Measurements from ENCODE around the gene XXYLT1.
A peak's percentile ranks its signal among the peaks of the same experiment; 100 is the strongest.
"Not testable (repeated sequence)": the region's sequence is repeated elsewhere in the genome, so short reads cannot be mapped to it uniquely, and the experiment has no call there.

Gene XXYLT1

GRCh38 chr3:195054311-195054710 lies 216.6 kb downstream of the XXYLT1 start:
- Histone ChIP-seq H3K27me3 (ENCODE audit: insufficient read depth, poor library complexity, severe bottlenecking) (no peaks in the 10 kb centered on the region), H3K4me3 (ENCODE audit: severe bottlenecking) (no peak overlapping the region), H3K9me3 (ENCODE audit: severe bottlenecking) (no peaks in the 10 kb centered on the region), H3K4me1 (ENCODE audit: insufficient read depth, poor library complexity, severe bottlenecking) (no peaks in the 10 kb centered on the region), H3K27ac (ENCODE audit: poor library complexity, severe bottlenecking) (no peak overlapping the region), H3K36me3 (ENCODE audit: low read depth) (no peaks in the 10 kb centered on the region)
- ATAC-seq (ENCODE audit: low read depth) (no peak), DNase-seq (ENCODE audit: low spot score) (peak; percentile 19)
- TF ChIP-seq CTCF (IDR thresholded peaks at IDR 0.05; ENCODE audit: poor library complexity, severe bottlenecking) = no peak

DNA sequence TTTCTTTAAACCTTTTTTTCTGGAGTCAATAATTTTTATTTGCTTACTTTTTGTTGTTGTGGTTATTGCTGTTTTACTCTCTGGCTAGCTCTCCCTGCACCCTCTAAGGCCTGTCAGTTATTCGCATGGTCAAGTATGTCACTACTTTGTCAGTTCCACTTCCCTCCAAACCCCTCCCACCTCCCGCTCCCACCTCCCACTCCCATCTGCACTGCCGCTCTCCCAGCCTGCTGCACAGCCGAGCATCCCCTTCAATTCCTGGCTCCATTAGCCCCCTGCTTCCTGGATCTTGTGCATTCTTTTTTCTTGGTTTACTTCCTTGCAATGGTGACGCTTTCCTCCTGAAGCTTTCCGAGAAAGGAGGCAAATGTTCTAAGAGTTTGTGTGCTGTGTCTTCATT lies 218.0 kb downstream of the XXYLT1 start:
- H3K9me3 ChIP-seq (ENCODE audit: severe bottlenecking) = no peaks in the 10 kb centered on the region
- TF ChIP-seq CTCF (IDR thresholded peaks at IDR 0.05; ENCODE audit: poor library complexity, severe bottlenecking) = no peak
- no peaks in the 10 kb centered on the region for H3K36me3 ChIP-seq (ENCODE audit: low read depth)
- DNase-seq (ENCODE audit: low spot score) (peak; percentile 3), ATAC-seq (ENCODE audit: low read depth) (no peak)
- H3K4me1 ChIP-seq (ENCODE audit: insufficient read depth, poor library complexity, severe bottlenecking) = no peaks in the 10 kb centered on the region
- no peak overlapping the region for H3K4me3 ChIP-seq (ENCODE audit: severe bottlenecking)
- no peak overlapping the region for H3K27ac ChIP-seq (ENCODE audit: poor library complexity, severe bottlenecking)
- H3K27me3 ChIP-seq (ENCODE audit: insufficient read depth, poor library complexity, severe bottlenecking) = no peaks in the 10 kb centered on the region

DNA sequence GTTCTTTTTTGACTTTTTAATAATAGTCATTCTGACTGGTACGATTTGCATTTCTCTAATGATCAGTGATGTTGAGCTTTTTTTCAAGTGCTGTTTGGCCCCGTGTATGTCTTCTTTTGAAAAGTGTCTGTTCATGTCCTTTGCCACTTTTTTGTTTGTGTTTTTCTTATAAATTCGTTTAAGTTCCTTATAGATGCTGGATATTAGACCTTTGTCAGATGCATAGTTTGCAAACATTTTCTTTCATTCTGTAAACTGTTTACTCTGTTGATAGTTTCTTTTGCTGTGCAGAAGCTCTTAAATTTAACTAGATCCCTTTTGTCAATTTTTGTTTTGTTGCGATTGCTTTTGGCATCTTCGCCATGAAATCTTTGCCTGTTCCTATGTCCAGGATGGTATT lies 220.7 kb downstream of the XXYLT1 start:
- not testable (repeated sequence) for H3K27ac ChIP-seq (ENCODE audit: poor library complexity, severe bottlenecking); DNase-seq (ENCODE audit: low spot score); H3K27me3 ChIP-seq (ENCODE audit: insufficient read depth, poor library complexity, severe bottlenecking); H3K36me3 ChIP-seq (ENCODE audit: low read depth); ATAC-seq (ENCODE audit: low read depth); H3K9me3 ChIP-seq (ENCODE audit: severe bottlenecking); H3K4me3 ChIP-seq (ENCODE audit: severe bottlenecking); H3K4me1 ChIP-seq (ENCODE audit: insufficient read depth, poor library complexity, severe bottlenecking)

GRCh38 chr3:195048059-195048905 lies 222.7 kb downstream of the XXYLT1 start:
- DNase-seq (ENCODE audit: low spot score) (no peak), ATAC-seq (ENCODE audit: low read depth) (no peak)
- Histone ChIP-seq H3K9me3 (ENCODE audit: severe bottlenecking) (no peaks in the 10 kb centered on the region), H3K36me3 (ENCODE audit: low read depth) (no peaks in the 10 kb centered on the region), H3K4me3 (ENCODE audit: severe bottlenecking) (no peak overlapping the region), H3K27me3 (ENCODE audit: insufficient read depth, poor library complexity, severe bottlenecking) (no peaks in the 10 kb centered on the region), H3K27ac (ENCODE audit: poor library complexity, severe bottlenecking) (no peak overlapping the region), H3K4me1 (ENCODE audit: insufficient read depth, poor library complexity, severe bottlenecking) (no peaks in the 10 kb centered on the region)
- no peak for TF ChIP-seq CTCF (IDR thresholded peaks at IDR 0.05; ENCODE audit: poor library complexity, severe bottlenecking)

- Histone ChIP-seq H3K4me1 (ENCODE audit: insufficient read depth, poor library complexity, severe bottlenecking) (peaks cover 5% of the 10 kb centered on the region), H3K27me3 (ENCODE audit: insufficient read depth, poor library complexity, severe bottlenecking) (no peaks in the 10 kb centered on the region), H3K4me3 (ENCODE audit: severe bottlenecking) (no peak overlapping the region), H3K36me3 (ENCODE audit: low read depth) (no peaks in the 10 kb centered on the region), H3K9me3 (ENCODE audit: severe bottlenecking) (no peaks in the 10 kb centered on the region), H3K27ac (ENCODE audit: poor library complexity, severe bottlenecking) (no peak overlapping the region)
- TF ChIP-seq CTCF (IDR thresholded peaks at IDR 0.05; ENCODE audit: poor library complexity, severe bottlenecking) = no peak
- no peak for ATAC-seq (ENCODE audit: low read depth)
- no peak for DNase-seq (ENCODE audit: low spot score)
Measured at GRCh38 chr3:195047536-195047935, 223.4 kb downstream of the XXYLT1 start.

Measured in RWPE2 (cell line).